Neural progenitor cell (in vitro differentiated cells): ENCODE data around the gene ATOH7. TPM values are rescaled to one million over a fixed set of nuclear protein-coding genes. Genes with fewer than 3 reads are reported as not detected.

Experiments
- DNase-seq: peaks from one replicate; pipeline ENCODE4 v3.0.0-alpha.2; 2016; ENCODE audit warnings: low spot score
- H2AFZ ChIP-seq: fragments of 200-600 bp; sonication (generic); replicated peaks from 2 replicates; pipeline ENCODE4 v1.6.1; 2016; ENCODE audit warnings: antibody characterized with exemption
- H3F3A ChIP-seq: fragments of 200-600 bp; sonication (generic); 2 replicates; pipeline ENCODE4 v1.6.1; 2016; ENCODE audit warnings: antibody characterized with exemption, low read depth
- H3K27ac ChIP-seq: fragments of 200-600 bp; sonication (generic); 2 replicates; pipeline ENCODE4 v1.5.1; 2016; ENCODE audit warnings: mild to moderate bottlenecking
- H3K27me3 ChIP-seq: fragments of 200-600 bp; sonication (generic); 2 replicates; pipeline ENCODE4 v1.6.1; 2016; ENCODE audit warnings: mild to moderate bottlenecking, moderate library complexity
- H3K36me3 ChIP-seq: fragments of 200-600 bp; sonication (generic); 2 replicates; pipeline ENCODE4 v1.5.1; 2016
- H3K4me1 ChIP-seq: fragments of 200-600 bp; sonication (generic); 2 replicates; pipeline ENCODE4 v1.6.1; 2016; ENCODE audit warnings: mixed run types
- H3K4me2 ChIP-seq: fragments of 200-600 bp; sonication (generic); 2 replicates; pipeline ENCODE4 v1.6.1; 2016
- H3K4me3 ChIP-seq: fragments of 200-600 bp; sonication (generic); 2 replicates; pipeline ENCODE4 v1.5.1; 2016
- H3K79me2 ChIP-seq: fragments of 200-600 bp; sonication (generic); 2 replicates; pipeline ENCODE4 v1.6.1; 2016; ENCODE audit warnings: low read depth
- H3K9ac ChIP-seq: fragments of 200-600 bp; sonication (generic); 2 replicates; pipeline ENCODE4 v1.6.1; 2016
- H3K9me3 ChIP-seq: fragments of 200-600 bp; sonication (generic); 2 replicates; pipeline ENCODE4 v1.5.1; 2016; ENCODE audit warnings: low read depth
- H4K20me1 ChIP-seq: fragments of 200-600 bp; sonication (generic); 2 replicates; pipeline ENCODE4 v1.6.1; 2016; ENCODE audit warnings: low read depth
- H3K27ac Mint-ChIP-seq: 3 replicates; pipeline ENCODE4 v1.8.0; 2021; ENCODE audit warnings: mixed read lengths
- H3K27me3 Mint-ChIP-seq: 2 replicates; pipeline ENCODE4 v1.8.0; 2022; ENCODE audit warnings: low read depth, mild to moderate bottlenecking, inconsistent platforms, moderate library complexity, mixed read lengths; ENCODE audit not compliant: insufficient read depth
- H3K36me3 Mint-ChIP-seq: 3 replicates; pipeline ENCODE4 v1.8.0; 2021; ENCODE audit warnings: mixed read lengths
- H3K4me1 Mint-ChIP-seq: 3 replicates; pipeline ENCODE4 v1.8.0; 2021; ENCODE audit warnings: mixed read lengths
- H3K4me3 Mint-ChIP-seq: 3 replicates; pipeline ENCODE4 v1.8.0; 2021; ENCODE audit warnings: mild to moderate bottlenecking, moderate library complexity, mixed read lengths
- H3K9me3 Mint-ChIP-seq: 3 replicates; pipeline ENCODE4 v1.8.0; 2020; ENCODE audit warnings: mixed read lengths
- CTCF ChIP-seq: fragments of 200-600 bp; sonication (generic); IDR thresholded peaks from 2 replicates; pipeline ENCODE4 v1.5.1; 2017; ENCODE audit warnings: antibody characterized with exemption, mild to moderate bottlenecking
- EZH2 ChIP-seq: fragments of 200-600 bp; sonication (generic); IDR thresholded peaks from 2 replicates; pipeline ENCODE4 v1.6.1; 2017; ENCODE audit warnings: antibody characterized with exemption, mild to moderate bottlenecking, moderate library complexity
- EZH2phosphoT487 ChIP-seq: fragments of 200-600 bp; sonication (generic); IDR thresholded peaks from 2 replicates; pipeline ENCODE4 v1.6.1; 2017; ENCODE audit warnings: antibody characterized with exemption
- total RNA-seq: library from RNA; depleted of rRNA; stranded (reverse); fragments of >200 nt; gene quantifications from 2 replicates; pipeline ENCODE4 v1.2.3, GENCODE V29; 2015; ENCODE audit warnings: low replicate concordance

Gene ATOH7
- total RNA-seq, 1 donor from 2014 or later: not detected

GRCh38 chr10:68269562-68270290, 37.8 kb upstream of the ATOH7 start:
- Mint-ChIP-seq H3K27ac (no peak overlapping the region), H3K4me1 (peaks cover 18% of the 10 kb centered on the region), H3K9me3 (peaks cover 17% of the 10 kb centered on the region), H3K27me3 (peaks cover 10% of the 10 kb centered on the region), H3K4me3 (no peak overlapping the region), H3K36me3 (peaks cover 3% of the 10 kb centered on the region)
- Histone ChIP-seq H2AFZ (no peak overlapping the region), H3K9ac (no peak overlapping the region), H3K4me1 (peaks cover 17% of the 10 kb centered on the region), H4K20me1 (no peaks in the 10 kb centered on the region), H3F3A (peaks cover 22% of the 10 kb centered on the region), H3K27me3 (peaks cover 24% of the 10 kb centered on the region), H3K4me2 (no peak overlapping the region), H3K4me3 (no peak overlapping the region), H3K27ac (no peak overlapping the region), H3K9me3 (no peaks in the 10 kb centered on the region), H3K36me3 (no peaks in the 10 kb centered on the region), H3K79me2 (no peaks in the 10 kb centered on the region)
- TF ChIP-seq EZH2: no peak
- TF ChIP-seq CTCF: no peak
- TF ChIP-seq EZH2phosphoT487: no peak
- DNase-seq: no peak

GRCh38 chr10:68261132-68261856, 29.4 kb upstream of the ATOH7 start:
- Mint-ChIP-seq H3K4me3 (no peak overlapping the region), H3K36me3 (no peaks in the 10 kb centered on the region), H3K27me3 (peaks cover under 1% of the 10 kb centered on the region), H3K27ac (no peak overlapping the region), H3K4me1 (no peaks in the 10 kb centered on the region), H3K9me3 (peaks cover 13% of the 10 kb centered on the region)
- no peaks in the 10 kb centered on the region for H3K27me3 ChIP-seq
- no peak overlapping the region for H3K4me3 ChIP-seq
- H3K27ac ChIP-seq: no peak overlapping the region
- H3K4me1 ChIP-seq: no peaks in the 10 kb centered on the region
- H3K79me2 ChIP-seq: no peaks in the 10 kb centered on the region
- no peak overlapping the region for H2AFZ ChIP-seq
- no peaks in the 10 kb centered on the region for H3K9me3 ChIP-seq
- TF ChIP-seq EZH2 (no peak), EZH2phosphoT487 (no peak), CTCF (no peak)
- no peak overlapping the region for H3K9ac ChIP-seq
- no peaks in the 10 kb centered on the region for H3K36me3 ChIP-seq
- DNase-seq: no peak
- peaks cover 2% of the 10 kb centered on the region for H3F3A ChIP-seq
- H4K20me1 ChIP-seq: no peaks in the 10 kb centered on the region
- no peak overlapping the region for H3K4me2 ChIP-seq

- peaks cover 11% of the 10 kb centered on the region for H3K27me3 Mint-ChIP-seq
- H3K36me3 Mint-ChIP-seq: no peaks in the 10 kb centered on the region
- H3K79me2 ChIP-seq: no peaks in the 10 kb centered on the region
- H3K4me2 ChIP-seq: peak overlapping the region; percentile 61
- H2AFZ ChIP-seq: no peak overlapping the region
- no peaks in the 10 kb centered on the region for H4K20me1 ChIP-seq
- H3K4me1 ChIP-seq: peaks cover 33% of the 10 kb centered on the region
- peaks cover 14% of the 10 kb centered on the region for H3K4me1 Mint-ChIP-seq
- no peaks in the 10 kb centered on the region for H3K27me3 ChIP-seq
- no peak overlapping the region for H3K27ac ChIP-seq
- no peak for DNase-seq
- no peaks in the 10 kb centered on the region for H3K9me3 ChIP-seq
- no peaks in the 10 kb centered on the region for H3K36me3 ChIP-seq
- no peak overlapping the region for H3K4me3 ChIP-seq
- TF ChIP-seq EZH2phosphoT487 (no peak), EZH2 (no peak), CTCF (no peak)
- H3K27ac Mint-ChIP-seq: no peak overlapping the region
- H3K9ac ChIP-seq: no peak overlapping the region
- no peak overlapping the region for H3K4me3 Mint-ChIP-seq
- H3K9me3 Mint-ChIP-seq: peaks cover 2% of the 10 kb centered on the region
- peaks cover 31% of the 10 kb centered on the region for H3F3A ChIP-seq
Observed at GRCh38 chr10:68253346-68253745, 21.4 kb upstream of the ATOH7 start.
